Stimulated activated CD4-positive, alpha-beta T cell treated with anti-CD3 and anti-CD28 coated beads, Interleukin-4, amount 100 ng/mL, for 1 hour (primary cell): ENCODE data around the gene FERMT3.
A peak's percentile ranks its signal among the peaks of the same experiment; 100 is the strongest.

Experiments
- DNase-seq: peaks from one replicate; pipeline ENCODE4 v3.0.0-alpha.2; 2020

Gene FERMT3

GRCh38 chr11:64266339-64266738 is 59.8 kb downstream of the FERMT3 start:
- no peak for DNase-seq

GRCh38 chr11:64267207-64267945 is 60.9 kb downstream of the FERMT3 start:
- no peak for DNase-seq

- DNase-seq, result no peak
Observed at GRCh38 chr11:64268025-64268892, 61.7 kb downstream of the FERMT3 start.

GRCh38 chr11:64268893-64269539 is 62.5 kb downstream of the FERMT3 start:
- DNase-seq, result peak; percentile 56

- DNase-seq, result peak; percentile 98
Observed at GRCh38 chr11:64269540-64270220, 63.2 kb downstream of the FERMT3 start.
